Smooth muscle cell (in vitro differentiated cells): ENCODE results near the gene CDC45. TPM values are rescaled to one million over a fixed set of nuclear protein-coding genes. Genes with fewer than 3 reads are reported as not detected.

Experiments
- DNase-seq: peaks from one replicate; lab custom pipeline; 2025; ENCODE audit not compliant: unreplicated experiment; lab: John Stamatoyannopoulos, UW
- H2AFZ ChIP-seq: fragments of 200-600 bp; sonication (generic); 2 replicates; pipeline ENCODE4 v1.6.0; 2016; ENCODE audit warnings: antibody characterized with exemption, low read depth, mild to moderate bottlenecking
- H3F3A ChIP-seq: fragments of 200-600 bp; sonication (generic); 2 replicates; pipeline ENCODE4 v1.6.0; 2017; ENCODE audit warnings: antibody characterized with exemption, low read depth
- H3K27ac ChIP-seq: fragments of 200-600 bp; sonication (generic); 2 replicates; pipeline ENCODE4 v1.5.1; 2016; ENCODE audit warnings: low read depth, mild to moderate bottlenecking
- H3K27me3 ChIP-seq: fragments of 200-600 bp; sonication (generic); 2 replicates; pipeline ENCODE4 v1.6.1; 2016; ENCODE audit warnings: low read depth, mild to moderate bottlenecking
- H3K36me3 ChIP-seq: fragments of 200-600 bp; sonication (generic); 2 replicates; pipeline ENCODE4 v1.5.1; 2016; ENCODE audit warnings: low read depth
- H3K4me1 ChIP-seq: fragments of 200-600 bp; sonication (generic); 2 replicates; pipeline ENCODE4 v1.5.1; 2016; ENCODE audit warnings: low read depth
- H3K4me2 ChIP-seq: fragments of 200-600 bp; sonication (generic); 2 replicates; pipeline ENCODE4 v1.6.0; 2016; ENCODE audit warnings: mild to moderate bottlenecking
- H3K4me3 ChIP-seq: fragments of 200-600 bp; sonication (generic); 2 replicates; pipeline ENCODE4 v1.5.1; 2016; ENCODE audit warnings: mild to moderate bottlenecking
- H3K79me2 ChIP-seq: fragments of 200-600 bp; sonication (generic); 2 replicates; pipeline ENCODE4 v1.6.0; 2016; ENCODE audit warnings: low read depth, mild to moderate bottlenecking
- H3K9ac ChIP-seq: fragments of 200-600 bp; sonication (generic); 2 replicates; pipeline ENCODE4 v1.6.0; 2016; ENCODE audit warnings: low read depth
- H3K9me3 ChIP-seq: fragments of 200-600 bp; sonication (generic); replicated peaks from 2 replicates; pipeline ENCODE4 v1.5.1; 2016; ENCODE audit warnings: low read depth
- H4K20me1 ChIP-seq: fragments of 200-600 bp; sonication (generic); 2 replicates; pipeline ENCODE4 v1.6.0; 2016; ENCODE audit warnings: low read depth
- WGBS: methylation state at CpG from one replicate; pipeline ENCODE4 v1.1.7; 2016; ENCODE audit warnings: low lambda C conversion rate; 5-methylcytosine and 5-hydroxymethylcytosine counted together
- polyA plus RNA-seq: library from polyadenylated mRNA; unstranded; fragments of >200 nt; fragmentation: Nextera tagmentation; extraction: Ambion mirVana; gene quantifications from 2 replicates; pipeline ENCODE4 v1.2.1, GENCODE V29; 2016
- total RNA-seq: library from RNA; depleted of rRNA; stranded (reverse); fragments of >200 nt; gene quantifications from 2 replicates; pipeline ENCODE4 v1.2.3, GENCODE V29; 2014
- TF ChIP-seq, protein P1 (sequence below): fragments of 200-600 bp; sonication (generic); IDR thresholded peaks from 2 replicates; pipeline ENCODE4 v1.5.1; 2017; ENCODE audit warnings: borderline replicate concordance, mild to moderate bottlenecking, antibody characterized with exemption; ENCODE audit not compliant: insufficient read depth, poor library complexity, severe bottlenecking

The CDC45 gene
- total and polyA plus RNA-seq, 2 experiments from 2014 or later, result 9.3 to 13.7 TPM

DNA sequence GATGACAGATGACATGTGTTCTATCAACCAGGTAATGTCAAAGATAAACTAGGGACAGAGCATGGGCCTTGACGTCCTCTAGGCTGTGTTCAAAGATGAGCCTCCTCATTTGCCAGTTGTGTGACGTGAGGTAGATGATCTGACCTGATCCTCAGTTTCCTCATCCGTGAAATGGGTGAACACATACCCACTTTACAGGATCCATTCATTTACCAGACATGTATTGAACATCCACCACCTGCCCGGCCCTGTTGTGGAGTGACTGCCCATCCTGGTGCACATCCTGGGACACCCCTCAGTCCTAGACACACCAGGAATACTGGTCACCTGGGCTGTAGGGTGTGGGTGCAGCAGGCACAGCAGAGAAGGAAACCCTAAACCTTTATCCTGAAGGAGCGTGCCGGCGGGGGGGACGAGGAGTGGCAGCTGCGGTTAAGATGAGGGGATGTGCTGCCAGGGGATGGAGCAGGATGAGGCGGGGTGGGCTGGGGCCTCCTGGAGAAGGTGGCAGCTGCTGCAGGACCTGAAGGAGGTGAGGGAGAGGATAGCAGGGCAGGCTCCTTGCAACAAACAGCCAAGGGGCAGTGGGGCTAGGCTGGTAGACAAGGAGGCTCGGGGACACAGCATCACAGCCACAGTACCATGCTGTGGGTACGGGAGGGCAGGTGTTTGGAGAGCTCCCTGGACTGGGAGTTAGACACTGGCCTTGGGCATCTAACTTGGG is 36.1 kb downstream of the CDC45 start:
- H3K9ac ChIP-seq, result no peak overlapping the region
- no peaks in the 10 kb centered on the region for H3K9me3 ChIP-seq
- H3K4me3 ChIP-seq, result no peak overlapping the region
- H3K4me1 ChIP-seq, result no peaks in the 10 kb centered on the region
- H3K27ac ChIP-seq, result no peak overlapping the region
- WGBS, result 96% methylated on average over 11 of the region's 12 CpGs
- no peaks in the 10 kb centered on the region for H4K20me1 ChIP-seq
- H3K4me2 ChIP-seq, result no peak overlapping the region
- no peaks in the 10 kb centered on the region for H3F3A ChIP-seq
- H3K79me2 ChIP-seq, result no peaks in the 10 kb centered on the region
- H3K27me3 ChIP-seq, result no peaks in the 10 kb centered on the region
- no peak for DNase-seq
- TF ChIP-seq, protein P1, sequence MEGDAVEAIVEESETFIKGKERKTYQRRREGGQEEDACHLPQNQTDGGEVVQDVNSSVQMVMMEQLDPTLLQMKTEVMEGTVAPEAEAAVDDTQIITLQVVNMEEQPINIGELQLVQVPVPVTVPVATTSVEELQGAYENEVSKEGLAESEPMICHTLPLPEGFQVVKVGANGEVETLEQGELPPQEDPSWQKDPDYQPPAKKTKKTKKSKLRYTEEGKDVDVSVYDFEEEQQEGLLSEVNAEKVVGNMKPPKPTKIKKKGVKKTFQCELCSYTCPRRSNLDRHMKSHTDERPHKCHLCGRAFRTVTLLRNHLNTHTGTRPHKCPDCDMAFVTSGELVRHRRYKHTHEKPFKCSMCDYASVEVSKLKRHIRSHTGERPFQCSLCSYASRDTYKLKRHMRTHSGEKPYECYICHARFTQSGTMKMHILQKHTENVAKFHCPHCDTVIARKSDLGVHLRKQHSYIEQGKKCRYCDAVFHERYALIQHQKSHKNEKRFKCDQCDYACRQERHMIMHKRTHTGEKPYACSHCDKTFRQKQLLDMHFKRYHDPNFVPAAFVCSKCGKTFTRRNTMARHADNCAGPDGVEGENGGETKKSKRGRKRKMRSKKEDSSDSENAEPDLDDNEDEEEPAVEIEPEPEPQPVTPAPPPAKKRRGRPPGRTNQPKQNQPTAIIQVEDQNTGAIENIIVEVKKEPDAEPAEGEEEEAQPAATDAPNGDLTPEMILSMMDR, result no peak
- H3K36me3 ChIP-seq, result no peaks in the 10 kb centered on the region
- H2AFZ ChIP-seq, result no peak overlapping the region

DNA sequence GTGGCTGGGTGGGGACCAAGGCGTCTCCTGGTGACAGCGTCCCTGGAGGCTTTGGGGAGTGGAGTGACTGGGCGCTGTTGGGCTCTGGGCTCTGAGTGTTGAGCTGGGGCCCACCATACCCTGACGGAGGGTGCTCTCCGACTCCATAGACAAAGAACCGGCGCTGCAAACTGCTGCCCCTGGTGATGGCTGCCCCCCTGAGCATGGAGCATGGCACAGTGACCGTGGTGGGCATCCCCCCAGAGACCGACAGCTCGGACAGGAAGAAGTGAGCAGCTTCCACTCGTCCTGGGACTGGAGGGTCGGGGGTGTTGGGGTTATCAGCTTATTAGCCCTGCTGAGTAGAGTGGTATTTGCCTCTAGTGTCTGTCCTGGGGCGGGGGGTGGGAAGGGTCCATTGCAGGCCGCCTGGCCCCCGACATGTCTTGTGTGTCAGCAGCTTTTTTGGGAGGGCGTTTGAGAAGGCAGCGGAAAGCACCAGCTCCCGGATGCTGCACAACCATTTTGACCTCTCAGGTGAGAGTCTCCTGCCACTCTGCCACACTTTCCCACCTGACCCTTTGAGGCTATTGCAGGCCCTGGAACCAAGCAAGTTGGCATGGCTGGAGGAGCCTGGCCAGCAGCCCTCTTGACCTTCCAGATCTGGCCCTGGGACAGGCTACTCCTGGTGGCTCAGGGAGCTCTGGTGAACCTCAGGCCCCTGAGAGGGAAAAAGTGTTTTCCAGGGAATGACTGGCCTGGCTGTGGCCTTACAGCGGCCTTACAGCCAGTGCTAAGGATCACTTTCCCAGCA is 36.9 kb downstream of the CDC45 start:
- Histone ChIP-seq H3K27ac (no peak overlapping the region), H3K9ac (no peak overlapping the region), H3K36me3 (no peaks in the 10 kb centered on the region), H4K20me1 (no peaks in the 10 kb centered on the region), H3F3A (no peaks in the 10 kb centered on the region), H3K27me3 (peaks cover 6% of the 10 kb centered on the region), H3K79me2 (no peaks in the 10 kb centered on the region), H3K4me3 (no peak overlapping the region), H3K4me1 (no peaks in the 10 kb centered on the region), H3K4me2 (no peak overlapping the region), H2AFZ (no peak overlapping the region), H3K9me3 (no peaks in the 10 kb centered on the region)
- WGBS, result 95% methylated on average over 19 of the region's 19 CpGs
- TF ChIP-seq, protein P1, result no peak
- no peak for DNase-seq

DNA sequence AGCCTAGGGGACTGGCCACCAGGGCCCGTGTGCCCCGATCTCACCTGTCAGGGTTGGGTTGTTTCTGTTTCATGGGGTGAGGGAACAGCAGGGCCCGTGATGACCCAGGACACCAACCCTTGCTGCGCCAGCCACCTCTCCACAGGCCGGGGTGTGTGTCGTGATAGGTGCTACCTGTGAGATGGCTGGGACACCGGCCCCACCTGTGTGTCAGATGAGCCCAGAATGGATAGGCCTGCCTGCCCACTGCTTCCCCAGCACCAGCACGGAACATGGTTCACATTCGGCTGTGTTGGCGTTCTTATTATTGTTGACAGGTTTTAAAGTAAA is 37.4 kb downstream of the CDC45 start:
- DNase-seq, result no peak

More for the DNA sequence above, 37.4 kb downstream of the CDC45 start:
- no peaks in the 10 kb centered on the region for H3K36me3 ChIP-seq
- no peaks in the 10 kb centered on the region for H3K4me1 ChIP-seq
- H3K27me3 ChIP-seq, result peaks cover 12% of the 10 kb centered on the region
- H3K9ac ChIP-seq, result no peak overlapping the region
- no peak overlapping the region for H3K27ac ChIP-seq
- TF ChIP-seq, protein P1, result no peak
- no peak overlapping the region for H3K4me3 ChIP-seq
- no peak overlapping the region for H3K4me2 ChIP-seq
- H3K9me3 ChIP-seq, result no peaks in the 10 kb centered on the region
- H4K20me1 ChIP-seq, result no peaks in the 10 kb centered on the region
- WGBS, result 99% methylated on average over 10 of the region's 10 CpGs
- H3F3A ChIP-seq, result no peaks in the 10 kb centered on the region
- H3K79me2 ChIP-seq, result no peaks in the 10 kb centered on the region
- H2AFZ ChIP-seq, result no peak overlapping the region
